GM12872 (cell line): ENCODE data around the gene TCERG1L.

ENCODE experiments used
- TF ChIP-seq, protein P1 (sequence below): IDR thresholded peaks from 3 replicates; pipeline ENCODE4 v1.5.1; 2011; ENCODE audit warnings: low read depth, mild to moderate bottlenecking, low read length, moderate library complexity; ENCODE audit not compliant: insufficient read depth

TCERG1L gene

DNA sequence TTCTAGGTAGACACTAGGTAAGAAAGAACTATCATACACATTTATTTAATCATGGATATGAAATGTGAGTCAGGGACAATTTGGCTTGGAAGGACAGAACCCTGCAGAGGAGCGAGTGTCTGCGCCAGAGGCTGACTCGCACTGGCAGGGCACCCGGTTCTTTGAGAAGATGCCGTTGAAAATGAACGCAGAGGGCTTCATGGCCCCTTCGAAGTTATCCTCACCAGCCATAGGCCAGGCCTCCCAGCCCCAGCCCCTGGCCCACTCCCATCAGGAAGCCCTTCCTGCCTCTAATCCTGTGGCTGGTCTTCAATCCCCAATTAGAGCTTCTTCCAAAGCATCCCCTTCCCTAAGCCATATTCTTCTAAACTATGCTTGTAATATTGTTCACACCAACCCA, 239.8 kb downstream of the TCERG1L start:
- TF ChIP-seq, protein P1, sequence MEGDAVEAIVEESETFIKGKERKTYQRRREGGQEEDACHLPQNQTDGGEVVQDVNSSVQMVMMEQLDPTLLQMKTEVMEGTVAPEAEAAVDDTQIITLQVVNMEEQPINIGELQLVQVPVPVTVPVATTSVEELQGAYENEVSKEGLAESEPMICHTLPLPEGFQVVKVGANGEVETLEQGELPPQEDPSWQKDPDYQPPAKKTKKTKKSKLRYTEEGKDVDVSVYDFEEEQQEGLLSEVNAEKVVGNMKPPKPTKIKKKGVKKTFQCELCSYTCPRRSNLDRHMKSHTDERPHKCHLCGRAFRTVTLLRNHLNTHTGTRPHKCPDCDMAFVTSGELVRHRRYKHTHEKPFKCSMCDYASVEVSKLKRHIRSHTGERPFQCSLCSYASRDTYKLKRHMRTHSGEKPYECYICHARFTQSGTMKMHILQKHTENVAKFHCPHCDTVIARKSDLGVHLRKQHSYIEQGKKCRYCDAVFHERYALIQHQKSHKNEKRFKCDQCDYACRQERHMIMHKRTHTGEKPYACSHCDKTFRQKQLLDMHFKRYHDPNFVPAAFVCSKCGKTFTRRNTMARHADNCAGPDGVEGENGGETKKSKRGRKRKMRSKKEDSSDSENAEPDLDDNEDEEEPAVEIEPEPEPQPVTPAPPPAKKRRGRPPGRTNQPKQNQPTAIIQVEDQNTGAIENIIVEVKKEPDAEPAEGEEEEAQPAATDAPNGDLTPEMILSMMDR: no peak

DNA sequence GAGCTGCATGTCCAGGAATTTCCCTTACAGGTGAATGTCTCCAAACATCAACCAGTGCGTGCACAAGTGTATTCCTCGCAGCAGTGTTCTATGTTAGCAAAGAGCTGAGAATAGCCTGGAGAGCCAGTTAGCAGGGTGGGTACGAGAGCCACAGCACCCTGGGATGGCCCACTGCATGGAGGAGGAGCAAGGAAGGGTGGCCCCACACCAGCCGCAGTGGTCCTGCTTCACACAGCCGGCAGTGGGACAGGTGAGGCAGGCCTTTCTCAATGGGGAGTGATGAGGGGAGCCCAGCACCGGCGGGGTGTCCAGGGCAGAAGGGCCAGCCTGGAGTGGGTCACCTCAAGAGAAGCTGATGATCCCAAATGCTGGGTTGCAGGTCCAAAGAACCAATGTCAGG, 240.7 kb downstream of the TCERG1L start:
- TF ChIP-seq, protein P1: no peak

DNA sequence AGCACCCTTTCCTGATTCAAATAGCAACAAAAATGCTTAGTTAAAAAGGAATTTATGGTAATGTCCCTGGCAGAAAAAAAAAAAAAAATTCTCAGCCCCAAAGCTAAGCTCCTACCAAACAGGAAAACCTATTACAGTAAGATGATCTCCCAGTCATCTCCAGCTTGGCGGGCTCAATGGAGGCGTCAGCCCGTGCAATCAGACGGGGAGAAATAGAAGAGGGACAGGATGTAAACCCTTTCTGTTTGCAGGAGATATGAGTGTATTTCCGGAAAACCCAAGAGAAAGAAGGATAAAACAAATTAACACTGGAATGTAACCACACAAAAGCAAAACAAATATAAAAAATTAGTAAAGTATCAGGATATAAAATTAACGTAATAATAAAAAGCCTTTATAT, 242.8 kb downstream of the TCERG1L start:
- TF ChIP-seq, protein P1: no peak

DNA sequence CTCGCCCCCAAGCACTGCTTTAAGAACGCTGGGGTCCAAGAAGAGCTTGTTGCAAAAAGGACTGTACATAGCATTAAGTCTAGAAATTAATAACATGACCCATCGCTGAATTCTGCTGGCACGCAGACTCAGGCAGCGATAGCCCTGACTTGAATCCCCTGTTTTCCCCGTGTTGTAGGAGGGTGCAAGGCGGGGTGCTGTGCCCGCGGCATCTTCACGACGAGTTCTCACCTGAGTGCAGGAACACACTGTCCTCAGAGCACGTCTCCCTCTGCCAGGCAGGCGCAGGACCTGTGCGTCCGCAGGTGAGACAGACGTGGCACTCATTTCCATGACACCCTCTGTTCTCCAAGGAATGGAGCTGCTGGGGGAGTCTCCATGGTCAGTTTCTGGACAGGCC, 243.2 kb downstream of the TCERG1L start:
- TF ChIP-seq, protein P1: no peak

DNA sequence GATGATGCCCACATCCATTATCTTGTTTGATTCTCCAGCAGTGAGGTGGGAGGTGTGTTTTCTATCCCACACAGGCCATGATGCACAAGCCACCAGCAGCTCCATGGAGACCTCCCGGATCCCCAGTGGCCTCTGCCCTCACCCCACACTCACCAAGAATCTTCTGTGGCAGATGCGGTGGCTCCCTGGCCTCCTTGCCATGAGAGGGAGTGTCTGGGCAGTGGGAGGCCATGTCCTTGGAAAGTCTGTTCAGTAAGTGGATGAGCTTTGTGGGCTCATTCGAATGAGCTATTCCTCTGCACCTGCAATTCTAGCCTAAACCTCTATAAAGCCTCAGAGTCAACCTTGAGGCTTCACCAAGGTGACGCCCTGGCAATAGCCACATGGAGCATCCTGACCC, 243.8 kb downstream of the TCERG1L start:
- TF ChIP-seq, protein P1: no peak

DNA sequence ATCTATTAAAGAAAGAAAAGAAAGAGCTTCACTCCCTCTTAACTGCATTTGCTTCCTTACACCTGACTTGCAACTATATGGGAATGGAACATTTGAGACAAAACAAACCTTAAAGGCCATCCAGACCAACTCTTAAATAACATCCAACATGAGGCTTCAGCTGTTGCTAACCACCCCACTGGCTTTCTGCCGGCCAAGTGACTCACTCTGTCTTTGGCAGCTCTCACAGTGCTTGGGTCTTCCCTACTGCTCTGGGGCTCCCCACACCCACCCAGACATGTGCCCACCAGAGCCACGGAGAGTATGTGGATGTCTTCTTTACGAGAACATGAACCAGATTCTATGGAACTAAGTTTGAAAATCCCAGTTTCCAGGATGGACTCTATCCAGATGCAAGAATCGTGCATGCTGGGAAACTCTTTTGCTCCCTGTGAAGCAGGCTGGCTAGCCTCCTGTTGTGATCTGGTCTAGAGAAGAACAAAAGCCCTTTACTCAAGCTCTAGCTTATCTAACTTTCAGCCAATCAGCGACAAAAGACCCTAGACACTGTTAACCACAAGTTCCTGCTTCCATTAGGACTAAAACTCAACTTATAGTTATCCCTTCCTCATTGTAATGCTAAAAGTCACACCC, 245.7 kb downstream of the TCERG1L start:
- TF ChIP-seq, protein P1: no peak

DNA sequence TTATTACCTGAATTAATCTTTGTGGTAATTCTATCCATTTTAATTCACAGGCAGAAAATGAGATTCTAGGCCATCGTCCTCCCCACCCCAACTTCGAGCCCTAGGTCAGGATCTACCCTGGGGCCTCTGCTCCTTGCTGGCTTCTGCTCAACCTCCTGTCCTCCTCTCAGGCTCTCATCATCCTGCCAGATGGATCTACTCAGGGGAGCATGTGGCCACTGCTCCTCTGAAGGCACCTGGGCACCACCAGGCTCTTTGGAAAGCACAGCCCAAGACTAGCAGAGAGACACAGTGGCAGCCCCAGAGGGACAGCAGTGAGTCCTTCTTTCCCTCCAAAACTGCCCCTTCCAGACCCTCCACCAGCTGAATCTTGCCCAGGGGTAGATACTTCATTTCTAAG, 248.2 kb downstream of the TCERG1L start:
- TF ChIP-seq, protein P1: no peak

DNA sequence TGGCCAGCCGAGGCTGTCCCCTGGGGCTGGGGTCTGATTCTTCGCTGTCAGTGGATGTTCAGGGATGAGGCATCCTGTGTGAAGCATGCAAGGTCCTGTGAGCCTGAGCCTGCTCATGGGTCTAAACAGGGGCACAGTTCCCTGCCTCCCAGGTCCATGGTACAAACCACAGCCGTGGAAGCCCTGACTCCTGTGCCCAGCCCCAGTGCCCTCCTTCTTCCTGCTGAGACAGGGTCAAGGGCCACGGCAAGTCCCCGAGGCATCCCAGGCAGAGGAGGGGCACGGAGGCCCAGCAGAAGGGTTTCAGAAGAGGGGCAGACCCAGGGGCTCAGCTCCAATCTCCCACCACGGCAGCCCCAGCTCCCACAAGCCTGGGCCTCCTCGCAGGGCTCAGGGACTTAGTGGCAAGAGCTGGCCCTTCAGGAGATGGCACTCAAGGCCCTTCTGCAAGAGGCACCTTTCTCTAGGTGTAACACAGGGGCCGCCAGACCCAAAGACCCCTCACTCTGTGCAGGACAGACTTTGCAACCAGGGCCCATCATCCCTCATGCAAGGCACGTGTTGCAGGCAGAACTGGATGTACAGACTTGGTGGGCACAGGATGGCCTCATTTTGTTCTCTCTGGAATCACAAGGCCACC, 248.8 kb downstream of the TCERG1L start:
- TF ChIP-seq, protein P1: no peak
